PC-9 (cell line): ENCODE measurements around the gene PDP2. TPM values are rescaled to one million over a fixed set of nuclear protein-coding genes. Genes with fewer than 3 reads are reported as not detected.
"Not testable (repeated sequence)": the region's sequence is repeated elsewhere in the genome, so short reads cannot be mapped to it uniquely, and the experiment has no call there.

Source experiments
- BruUV-seq: library from RNA; stranded (reverse); fragments of 400-500 nt; replicated peaks from 2 replicates; lab custom pipeline; 2021; lab: Mats Ljungman, UMichigan
- CTCF ChIA-PET: fragments of 300-600 bp; sonication (Branson Sonifier 250); formaldehyde crosslinking; loops from one replicate; lab custom pipeline; 2022; ENCODE audit warnings: antibody characterized with exemption; lab: Charles Lee
- POLR2A ChIA-PET: fragments of 300-600 bp; sonication (Branson Sonifier 250); formaldehyde crosslinking; loops from one replicate; lab custom pipeline; 2022; ENCODE audit warnings: antibody characterized with exemption; ENCODE audit not compliant: unreplicated experiment; lab: Charles Lee
- DNase-seq, 2 experiments: peaks; one replicate each; pipeline versions ENCODE4 v3.0.0 to v3.0.0-alpha.2; 2015 to 2022; ENCODE audit warnings: mixed read lengths in 1 of 2
- H2AFZ ChIP-seq: fragments of 200-600 bp; sonication (generic); 2 replicates; pipeline ENCODE4 v1.8.1; 2017; ENCODE audit warnings: antibody characterized with exemption
- H3F3A ChIP-seq: fragments of 200-600 bp; sonication (generic); 2 replicates; pipeline ENCODE4 v1.8.1; 2017; ENCODE audit warnings: antibody characterized with exemption, mild to moderate bottlenecking, low read depth; ENCODE audit not compliant: insufficient read depth
- H3K27ac ChIP-seq: fragments of 200-600 bp; sonication (generic); 2 replicates; pipeline ENCODE4 v1.6.1; 2016; ENCODE audit warnings: mixed run types
- H3K27me3 ChIP-seq: fragments of 200-600 bp; sonication (generic); 2 replicates; pipeline ENCODE4 v1.6.1; 2016; ENCODE audit warnings: low read depth, mixed run types; ENCODE audit not compliant: insufficient read depth
- H3K36me3 ChIP-seq: fragments of 200-600 bp; sonication (generic); 2 replicates; pipeline ENCODE4 v1.6.1; 2016; ENCODE audit warnings: low read depth, mixed run types
- H3K4me1 ChIP-seq: fragments of 200-600 bp; sonication (generic); replicated peaks from 2 replicates; pipeline ENCODE4 v1.6.1; 2016; ENCODE audit warnings: mixed run types; ENCODE audit not compliant: insufficient read depth
- H3K4me2 ChIP-seq: fragments of 200-600 bp; sonication (generic); 2 replicates; pipeline ENCODE4 v1.6.1; 2017; ENCODE audit warnings: mixed run types
- H3K4me3 ChIP-seq: fragments of 200-600 bp; sonication (generic); 2 replicates; pipeline ENCODE4 v1.6.1; 2016; ENCODE audit warnings: mixed run types
- H3K79me2 ChIP-seq: fragments of 200-600 bp; sonication (generic); 2 replicates; pipeline ENCODE4 v1.6.1; 2017; ENCODE audit warnings: low read depth, mixed run types
- H3K9me2 ChIP-seq: fragments of 200-600 bp; sonication (generic); 2 replicates; pipeline ENCODE4 v1.8.1; 2017; ENCODE audit warnings: mild to moderate bottlenecking; ENCODE audit not compliant: insufficient read depth
- H3K9me3 ChIP-seq: fragments of 200-600 bp; sonication (generic); 2 replicates; pipeline ENCODE4 v1.8.1; 2016; ENCODE audit warnings: low read depth; ENCODE audit not compliant: insufficient read depth
- H4K20me1 ChIP-seq: fragments of 200-600 bp; sonication (generic); 2 replicates; pipeline ENCODE4 v1.8.1; 2017; ENCODE audit not compliant: insufficient read depth
- EZH2 ChIP-seq: fragments of 200-600 bp; sonication (generic); IDR thresholded peaks from 2 replicates; pipeline ENCODE4 v1.8.0; 2017; ENCODE audit warnings: antibody characterized with exemption, low read depth
- intact Hi-C: fragments of 100-400 bp; cut with micrococcal nuclease; formaldehyde crosslinking; loops from one replicate; pipeline ENCODE4 v1.10.0; 2022; ENCODE audit not compliant: unreplicated experiment
- total RNA-seq: library from RNA; stranded (reverse); gene quantifications from 2 replicates; pipeline ENCODE4 v1.2.3, GENCODE V29; 2021
- TF ChIP-seq, protein P1 (sequence below): fragments of 200-600 bp; sonication (generic); conservative IDR thresholded peaks from 2 replicates; pipeline ENCODE4 v1.6.1; 2017; ENCODE audit warnings: mixed run types, antibody characterized with exemption, mild to moderate bottlenecking, moderate library complexity

Gene PDP2
- total RNA-seq, 1 experiment from 2014 or later, result 21.6 TPM

DNA sequence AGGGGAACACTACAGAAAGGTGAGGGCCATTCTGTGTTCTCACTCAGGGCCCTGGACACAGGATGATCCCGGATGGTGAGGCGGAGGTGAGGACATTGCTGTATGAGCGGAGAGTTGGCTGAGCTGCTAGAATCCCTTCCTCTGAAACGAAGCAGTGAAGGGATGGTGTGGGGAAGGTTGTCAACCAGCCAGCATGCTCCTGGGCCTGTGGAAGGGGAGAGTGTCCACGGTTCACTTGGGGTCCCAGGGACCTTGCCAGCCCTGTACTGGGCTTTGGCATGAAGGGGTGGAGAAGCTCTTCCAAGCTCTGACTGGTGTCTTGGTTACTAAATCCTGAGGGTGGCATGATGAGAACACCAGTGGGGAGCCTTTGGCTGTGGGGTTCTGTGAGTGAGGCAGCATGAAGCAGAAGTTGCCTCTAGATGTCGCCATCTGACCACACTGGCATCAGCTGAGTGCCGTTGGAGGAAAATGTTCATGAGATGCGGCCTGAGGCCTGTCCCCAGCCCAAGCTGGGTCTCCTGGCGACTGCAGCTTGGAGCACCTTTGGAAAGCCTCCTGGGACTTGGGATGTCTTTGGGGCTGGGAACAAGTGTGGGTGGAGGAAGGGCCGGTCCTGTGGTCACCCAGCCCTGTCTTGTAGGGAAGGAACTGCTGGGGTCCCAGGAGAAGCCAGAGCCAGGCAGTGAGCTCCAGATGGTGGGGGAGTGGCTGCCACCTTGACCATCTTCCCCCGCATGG lies 14.8 kb downstream of the PDP2 start:
- no peak for TF ChIP-seq EZH2
- TF ChIP-seq, protein P1, sequence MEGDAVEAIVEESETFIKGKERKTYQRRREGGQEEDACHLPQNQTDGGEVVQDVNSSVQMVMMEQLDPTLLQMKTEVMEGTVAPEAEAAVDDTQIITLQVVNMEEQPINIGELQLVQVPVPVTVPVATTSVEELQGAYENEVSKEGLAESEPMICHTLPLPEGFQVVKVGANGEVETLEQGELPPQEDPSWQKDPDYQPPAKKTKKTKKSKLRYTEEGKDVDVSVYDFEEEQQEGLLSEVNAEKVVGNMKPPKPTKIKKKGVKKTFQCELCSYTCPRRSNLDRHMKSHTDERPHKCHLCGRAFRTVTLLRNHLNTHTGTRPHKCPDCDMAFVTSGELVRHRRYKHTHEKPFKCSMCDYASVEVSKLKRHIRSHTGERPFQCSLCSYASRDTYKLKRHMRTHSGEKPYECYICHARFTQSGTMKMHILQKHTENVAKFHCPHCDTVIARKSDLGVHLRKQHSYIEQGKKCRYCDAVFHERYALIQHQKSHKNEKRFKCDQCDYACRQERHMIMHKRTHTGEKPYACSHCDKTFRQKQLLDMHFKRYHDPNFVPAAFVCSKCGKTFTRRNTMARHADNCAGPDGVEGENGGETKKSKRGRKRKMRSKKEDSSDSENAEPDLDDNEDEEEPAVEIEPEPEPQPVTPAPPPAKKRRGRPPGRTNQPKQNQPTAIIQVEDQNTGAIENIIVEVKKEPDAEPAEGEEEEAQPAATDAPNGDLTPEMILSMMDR, result peak; percentile 87
- no peak overlapping the region for H3K4me3 ChIP-seq
- H3K79me2 ChIP-seq, result no peaks in the 10 kb centered on the region
- BruUV-seq, result no TSS peak
- intact Hi-C loops, result loop anchor here (1.0 to 10.0 kb wide), 5 partner anchors 52 to 570 kb away; no protein-coding TSS in a partner anchor
- H3K4me2 ChIP-seq, result no peak overlapping the region
- peaks cover 26% of the 10 kb centered on the region; the same call in 1 of the 2 replicates for H3F3A ChIP-seq
- no peaks in the 10 kb centered on the region for H3K27me3 ChIP-seq
- DNase-seq, result peak in 1 of 2 experiments; percentile 66
- H3K9me2 ChIP-seq, result no peaks in the 10 kb centered on the region
- no peaks in the 10 kb centered on the region for H3K9me3 ChIP-seq
- no peaks in the 10 kb centered on the region for H4K20me1 ChIP-seq
- CTCF ChIA-PET, result interaction anchor here (0.6 to 1.7 kb wide), 4 partner anchors 13 to 33 kb away, joined by 3 to 9 read pairs (median 3); no protein-coding TSS in a partner anchor
- H3K27ac ChIP-seq, result no peak overlapping the region
- H3K4me1 ChIP-seq, result peaks cover 24% of the 10 kb centered on the region
- POLR2A ChIA-PET, result interaction anchor here (0.6 kb wide), 1 partner anchor 303 kb away, joined by 5 read pairs; no protein-coding TSS in a partner anchor
- no peak overlapping the region for H2AFZ ChIP-seq
- no peaks in the 10 kb centered on the region for H3K36me3 ChIP-seq

DNA sequence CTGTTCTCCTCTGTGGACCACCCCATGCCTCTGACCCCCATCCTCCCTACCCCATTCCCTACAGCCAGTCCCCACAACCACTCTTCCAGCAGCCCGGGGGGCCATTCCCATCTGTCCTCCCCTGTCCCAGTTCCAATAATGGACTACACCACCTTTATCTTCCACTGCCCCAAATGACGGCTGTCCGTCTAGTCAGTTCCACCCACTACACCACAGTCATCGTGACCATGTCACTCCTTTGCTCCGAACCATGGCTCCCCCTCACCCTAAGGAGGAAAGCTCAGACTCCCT lies 15.3 kb downstream of the PDP2 start:
- CTCF ChIA-PET, result interaction anchor here (0.6 to 1.7 kb wide), 3 partner anchors 14 to 33 kb away, joined by 3 to 9 read pairs (median 3); no protein-coding TSS in a partner anchor
- no TSS peak for BruUV-seq
- H3K27me3 ChIP-seq, result no peaks in the 10 kb centered on the region

DNA sequence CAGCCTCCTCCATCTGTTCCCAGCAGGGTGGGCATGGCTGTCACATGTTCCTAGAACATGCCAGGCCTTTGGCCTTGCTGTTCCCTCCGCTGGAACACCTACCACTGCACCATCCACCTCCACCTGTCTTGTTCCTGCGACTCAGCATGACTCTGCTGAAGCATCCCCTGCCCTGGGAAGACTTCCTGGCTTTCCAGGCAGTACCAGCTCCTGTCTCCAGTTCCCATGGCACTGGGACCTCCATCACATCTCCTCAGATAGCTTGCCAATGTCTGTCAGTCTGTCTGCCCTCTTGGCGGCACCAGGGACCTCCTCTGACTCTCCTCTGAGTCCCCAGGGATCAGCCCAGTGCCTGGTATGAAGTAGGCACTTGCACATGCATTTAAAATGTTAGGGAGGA lies 15.7 kb downstream of the PDP2 start:
- Histone ChIP-seq H3K27ac (no peak overlapping the region), H3K79me2 (no peaks in the 10 kb centered on the region), H3K27me3 (no peaks in the 10 kb centered on the region), H3K4me3 (no peak overlapping the region), H3K4me2 (no peak overlapping the region), H3K9me3 (no peaks in the 10 kb centered on the region), H3K9me2 (no peaks in the 10 kb centered on the region), H3K4me1 (peaks cover 33% of the 10 kb centered on the region), H3K36me3 (no peaks in the 10 kb centered on the region), H2AFZ (no peak overlapping the region), H4K20me1 (no peaks in the 10 kb centered on the region), H3F3A (peaks cover 24% of the 10 kb centered on the region; the same call in 1 of the 2 replicates)
- POLR2A ChIA-PET, result no interaction called here
- TF ChIP-seq, protein P1, result no peak
- no peak for TF ChIP-seq EZH2
- CTCF ChIA-PET, result interaction anchor here (0.6 to 1.7 kb wide), 3 partner anchors 14 to 32 kb away, joined by 3 to 9 read pairs (median 3); no protein-coding TSS in a partner anchor
- BruUV-seq, result no TSS peak
- intact Hi-C loops, result loop anchor here (1.0 to 10.0 kb wide), 5 partner anchors 51 to 569 kb away; no protein-coding TSS in a partner anchor
- no peak for DNase-seq

More for the DNA sequence above, 15.3 kb downstream of the PDP2 start:
- Histone ChIP-seq H3K36me3 (no peaks in the 10 kb centered on the region), H3F3A (peaks cover 26% of the 10 kb centered on the region; the same call in 1 of the 2 replicates), H3K4me1 (peaks cover 30% of the 10 kb centered on the region), H3K4me2 (no peak overlapping the region), H3K4me3 (no peak overlapping the region), H3K79me2 (no peaks in the 10 kb centered on the region), H3K27ac (no peak overlapping the region), H3K9me3 (no peaks in the 10 kb centered on the region), H2AFZ (no peak overlapping the region), H4K20me1 (no peaks in the 10 kb centered on the region), H3K9me2 (no peaks in the 10 kb centered on the region)
- TF ChIP-seq, protein P1, result no peak
- TF ChIP-seq EZH2, result no peak
- POLR2A ChIA-PET, result no interaction called here
- DNase-seq, result no peak
- intact Hi-C loops, result loop anchor here (1.0 to 10.0 kb wide), 5 partner anchors 52 to 569 kb away; no protein-coding TSS in a partner anchor

DNA sequence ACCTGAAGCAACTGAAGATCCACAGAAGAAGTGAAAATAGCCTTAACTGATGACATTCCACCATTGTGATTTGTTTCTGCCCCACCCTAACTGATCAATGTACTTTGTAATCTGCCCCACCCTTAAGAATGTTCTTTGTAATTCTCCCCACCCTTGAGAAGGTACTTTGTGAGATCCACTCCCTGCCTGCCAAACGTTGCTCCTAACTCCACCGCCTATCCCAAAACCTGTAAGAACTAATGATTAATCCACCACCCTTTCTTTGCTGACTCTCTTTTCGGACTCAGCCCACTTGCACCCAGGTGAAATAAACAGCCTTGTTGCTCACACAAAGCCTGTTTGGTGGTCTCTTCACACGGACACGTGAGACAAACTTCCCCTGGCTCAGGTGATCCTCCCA lies 16.4 kb downstream of the PDP2 start:
- peaks cover 21% of the 10 kb centered on the region; the same call in 1 of the 2 replicates for H3F3A ChIP-seq
- H3K27ac ChIP-seq, H3K4me3 ChIP-seq, H3K36me3 ChIP-seq, H3K4me2 ChIP-seq, H2AFZ ChIP-seq, DNase-seq, POLR2A ChIA-PET, H3K79me2 ChIP-seq, BruUV-seq, H3K9me2 ChIP-seq, H3K27me3 ChIP-seq, H3K9me3 ChIP-seq, H4K20me1 ChIP-seq: not testable (repeated sequence)
- peaks cover 35% of the 10 kb centered on the region for H3K4me1 ChIP-seq
- intact Hi-C loops, result loop anchor here (10.0 kb wide), 1 partner anchor 568 kb away; no protein-coding TSS in a partner anchor
- CTCF ChIA-PET, result interaction anchor here (1.1 to 1.7 kb wide), 2 partner anchors 30 to 32 kb away, joined by 3 to 9 read pairs; no protein-coding TSS in a partner anchor
